GM15510 (cell line): ENCODE measurements around the gene PDE4D.

Experiments
- POLR2A ChIP-seq: IDR thresholded peaks from 3 replicates; pipeline ENCODE4 v1.6.1; 2011; ENCODE audit warnings: borderline replicate concordance; ENCODE audit not compliant: insufficient read length; ENCODE audit errors: extremely low read depth

Gene PDE4D

GRCh38 chr5:59559323-59559722, 334.2 kb downstream of the PDE4D start:
- TF ChIP-seq POLR2A: no peak

- TF ChIP-seq POLR2A: no peak
These were observed 335.0 kb downstream of the PDE4D start for GRCh38 chr5:59558501-59558900.

- no peak for TF ChIP-seq POLR2A
These were observed 336.0 kb downstream of the PDE4D start for GRCh38 chr5:59557572-59557971.

- no peak for TF ChIP-seq POLR2A
These were observed 337.9 kb downstream of the PDE4D start for GRCh38 chr5:59555596-59555995.

- no peak for TF ChIP-seq POLR2A
These were observed 339.0 kb downstream of the PDE4D start for GRCh38 chr5:59554501-59554900.

- no peak for TF ChIP-seq POLR2A
These were observed 339.5 kb downstream of the PDE4D start for GRCh38 chr5:59553992-59554391.

- no peak for TF ChIP-seq POLR2A
These were observed 344.6 kb downstream of the PDE4D start for GRCh38 chr5:59548807-59549357.

- no peak for TF ChIP-seq POLR2A
These were observed 345.8 kb downstream of the PDE4D start for GRCh38 chr5:59547731-59548130.

- no peak for TF ChIP-seq POLR2A
These were observed 349.0 kb downstream of the PDE4D start for GRCh38 chr5:59544573-59544972.

- no peak for TF ChIP-seq POLR2A
These were observed 349.6 kb downstream of the PDE4D start for GRCh38 chr5:59543821-59544442.

GRCh38 chr5:59542851-59543820, 350.4 kb downstream of the PDE4D start:
- no peak for TF ChIP-seq POLR2A

GRCh38 chr5:59542306-59542705, 351.2 kb downstream of the PDE4D start:
- no peak for TF ChIP-seq POLR2A

- TF ChIP-seq POLR2A: no peak
These were observed 353.2 kb downstream of the PDE4D start for GRCh38 chr5:59540366-59540765.

GRCh38 chr5:59538750-59539121, 354.8 kb downstream of the PDE4D start:
- no peak for TF ChIP-seq POLR2A

GRCh38 chr5:59537961-59538749, 355.4 kb downstream of the PDE4D start:
- no peak for TF ChIP-seq POLR2A
